Calu3 (cell line): Measurements from ENCODE around the gene PLAGL1. TPM values are rescaled to one million over a fixed set of nuclear protein-coding genes. Genes with fewer than 3 reads are reported as not detected.

Source experiments
- BruUV-seq: library from RNA; stranded (reverse); fragments of 400-500 nt; replicated peaks from 2 replicates; lab custom pipeline; 2021; lab: Mats Ljungman, UMichigan
- CTCF ChIA-PET: fragments of 300-600 bp; sonication (Branson Sonifier 250); formaldehyde crosslinking; loops from one replicate; lab custom pipeline; 2022; ENCODE audit warnings: antibody characterized with exemption; lab: Charles Lee
- DNase-seq: peaks from one replicate; pipeline ENCODE4 v3.0.0; 2022
- H3K27ac Mint-ChIP-seq: one replicate; pipeline ENCODE4 v1.8.0; 2022; ENCODE audit warnings: mixed read lengths; ENCODE audit not compliant: unreplicated experiment
- H3K27me3 Mint-ChIP-seq: one replicate; pipeline ENCODE4 v1.8.0; 2022; ENCODE audit warnings: mixed read lengths; ENCODE audit not compliant: unreplicated experiment
- H3K36me3 Mint-ChIP-seq: one replicate; pipeline ENCODE4 v1.8.0; 2022; ENCODE audit warnings: mild to moderate bottlenecking, moderate library complexity, mixed read lengths; ENCODE audit not compliant: insufficient read depth, unreplicated experiment
- H3K4me1 Mint-ChIP-seq: one replicate; pipeline ENCODE4 v1.8.0; 2022; ENCODE audit warnings: mild to moderate bottlenecking, low read depth, mixed read lengths; ENCODE audit not compliant: unreplicated experiment
- H3K4me3 Mint-ChIP-seq: one replicate; pipeline ENCODE4 v1.8.0; 2022; ENCODE audit warnings: mild to moderate bottlenecking, low read depth, moderate library complexity, mixed read lengths; ENCODE audit not compliant: unreplicated experiment
- H3K9me3 Mint-ChIP-seq: one replicate; pipeline ENCODE4 v1.8.0; 2022; ENCODE audit warnings: low read depth, mixed read lengths; ENCODE audit not compliant: unreplicated experiment
- CTCF ChIP-seq: fragments of 200-600 bp; IDR thresholded peaks from one replicate; pipeline ENCODE4 v1.8.0; 2022; ENCODE audit warnings: antibody characterized with exemption; ENCODE audit not compliant: unreplicated experiment
- intact Hi-C: fragments of 100-400 bp; cut with micrococcal nuclease; formaldehyde crosslinking; loops from one replicate; pipeline ENCODE4 v1.10.0; 2022; ENCODE audit not compliant: unreplicated experiment
- total RNA-seq: library from RNA; stranded (reverse); gene quantifications from 2 replicates; pipeline ENCODE4 v1.2.3, GENCODE V29; 2022

Gene PLAGL1
- total RNA-seq, 1 experiment from 2014 or later = 9.8 TPM

- intact Hi-C loops = no loop called here
- no peak for TF ChIP-seq CTCF
- Mint-ChIP-seq H3K27ac (no peak overlapping the region), H3K36me3 (no peaks in the 10 kb centered on the region), H3K4me3 (no peak overlapping the region), H3K4me1 (no peaks in the 10 kb centered on the region), H3K9me3 (no peaks in the 10 kb centered on the region), H3K27me3 (no peaks in the 10 kb centered on the region)
- BruUV-seq = no TSS peak
- DNase-seq = no peak
- CTCF ChIA-PET = no interaction called here
Observed at GRCh38 chr6:143961886-143962878, 45.9 kb downstream of the PLAGL1 start.

- H3K36me3 Mint-ChIP-seq = no peaks in the 10 kb centered on the region
- no peak overlapping the region for H3K4me3 Mint-ChIP-seq
- intact Hi-C loops = no loop called here
- H3K4me1 Mint-ChIP-seq = no peaks in the 10 kb centered on the region
- no peaks in the 10 kb centered on the region for H3K9me3 Mint-ChIP-seq
- BruUV-seq = no TSS peak
- no peak for DNase-seq
- CTCF ChIA-PET = no interaction called here
- H3K27me3 Mint-ChIP-seq = no peaks in the 10 kb centered on the region
- H3K27ac Mint-ChIP-seq = no peak overlapping the region
- TF ChIP-seq CTCF = no peak
Observed at GRCh38 chr6:143961066-143961465, 47.0 kb downstream of the PLAGL1 start.

GRCh38 chr6:143959927-143960326 is 48.1 kb downstream of the PLAGL1 start:
- intact Hi-C loops = no loop called here
- no peaks in the 10 kb centered on the region for H3K9me3 Mint-ChIP-seq
- BruUV-seq = no TSS peak
- TF ChIP-seq CTCF = no peak
- no peaks in the 10 kb centered on the region for H3K36me3 Mint-ChIP-seq
- CTCF ChIA-PET = interaction anchor here (0.5 kb wide), 1 partner anchor 1457 kb away, joined by 4 read pairs; no protein-coding TSS in a partner anchor
- no peak overlapping the region for H3K4me3 Mint-ChIP-seq
- no peak for DNase-seq
- no peaks in the 10 kb centered on the region for H3K4me1 Mint-ChIP-seq
- no peak overlapping the region for H3K27ac Mint-ChIP-seq
- H3K27me3 Mint-ChIP-seq = no peaks in the 10 kb centered on the region

GRCh38 chr6:143958839-143959399 is 49.1 kb downstream of the PLAGL1 start:
- intact Hi-C loops = no loop called here
- H3K4me1 Mint-ChIP-seq = no peaks in the 10 kb centered on the region
- H3K36me3 Mint-ChIP-seq = no peaks in the 10 kb centered on the region
- no peaks in the 10 kb centered on the region for H3K9me3 Mint-ChIP-seq
- no peaks in the 10 kb centered on the region for H3K27me3 Mint-ChIP-seq
- CTCF ChIA-PET = no interaction called here
- H3K4me3 Mint-ChIP-seq = no peak overlapping the region
- DNase-seq = no peak
- BruUV-seq = no TSS peak
- TF ChIP-seq CTCF = no peak
- H3K27ac Mint-ChIP-seq = no peak overlapping the region
